ENCODE results near the gene HAAO.

The HAAO gene

DNA sequence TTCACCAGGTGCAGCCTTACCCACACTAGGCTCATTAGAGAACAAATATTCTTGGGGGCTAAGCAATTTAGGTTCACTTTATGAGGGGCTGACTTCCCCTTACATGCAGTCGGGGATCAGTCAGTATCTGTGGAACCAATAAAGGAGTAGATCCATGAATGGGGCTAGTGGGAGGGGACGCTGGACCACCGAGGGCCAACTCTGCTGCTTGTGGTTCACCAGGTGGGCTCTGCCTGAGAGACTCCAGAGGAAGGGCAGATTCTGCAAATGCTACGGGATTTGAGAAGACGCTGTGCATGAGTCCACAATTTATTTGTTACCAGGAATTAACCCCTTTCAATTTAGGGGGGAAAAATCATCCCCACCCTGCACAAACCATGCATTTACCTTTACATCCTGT lies 15.9 kb upstream of the HAAO start:
- Mint-ChIP-seq H3K36me3 (no peaks in the 10 kb centered on the region), H3K4me3 (peak overlapping the region; percentile 16), H3K9me3 (no peaks in the 10 kb centered on the region), H3K27ac (no peak overlapping the region), H3K27me3 (peaks cover 46% of the 10 kb centered on the region), H3K4me1 (peaks cover 26% of the 10 kb centered on the region)
- CTCF ChIA-PET: no interaction called here
- no peak for DNase-seq

GRCh38 chr2:42806786-42807185 lies 14.4 kb upstream of the HAAO start:
- Mint-ChIP-seq H3K4me1 (peaks cover 16% of the 10 kb centered on the region), H3K4me3 (no peak overlapping the region), H3K27ac (no peak overlapping the region), H3K27me3 (peaks cover 52% of the 10 kb centered on the region), H3K36me3 (no peaks in the 10 kb centered on the region), H3K9me3 (no peaks in the 10 kb centered on the region)
- no peak for DNase-seq
- CTCF ChIA-PET: no interaction called here

- H3K4me1 Mint-ChIP-seq: peaks cover 15% of the 10 kb centered on the region
- H3K36me3 Mint-ChIP-seq: no peaks in the 10 kb centered on the region
- H3K27me3 Mint-ChIP-seq: peaks cover 57% of the 10 kb centered on the region
- CTCF ChIA-PET: interaction anchor here (0.9 kb wide), 1 partner anchor 9 kb away, joined by 3 read pairs; no protein-coding TSS in a partner anchor
- H3K4me3 Mint-ChIP-seq: no peak overlapping the region
- H3K9me3 Mint-ChIP-seq: no peaks in the 10 kb centered on the region
- H3K27ac Mint-ChIP-seq: no peak overlapping the region
- DNase-seq: no peak
Measured at GRCh38 chr2:42804891-42805290, 12.5 kb upstream of the HAAO start.

DNA sequence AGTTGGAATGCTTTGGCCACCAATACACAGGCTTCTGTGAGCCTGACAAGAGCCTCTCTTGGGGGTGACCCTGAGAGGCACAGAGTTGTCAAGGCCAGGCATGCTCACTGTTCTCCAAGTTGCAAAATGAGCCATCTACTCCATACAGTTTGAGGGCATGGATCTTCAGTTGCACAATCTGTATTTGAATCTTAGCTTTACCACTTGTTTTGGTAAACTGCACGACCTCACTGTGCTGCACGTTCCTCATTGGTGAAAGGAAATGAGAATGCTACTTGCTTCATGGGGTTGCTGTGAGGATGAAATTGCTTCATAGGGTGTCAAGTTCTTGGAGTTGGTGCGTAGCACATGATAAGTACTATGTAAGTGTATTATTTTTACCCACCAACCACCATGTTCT lies 12.0 kb upstream of the HAAO start:
- H3K36me3 Mint-ChIP-seq: no peaks in the 10 kb centered on the region
- no peak for DNase-seq
- H3K27ac Mint-ChIP-seq: no peak overlapping the region
- H3K9me3 Mint-ChIP-seq: no peaks in the 10 kb centered on the region
- H3K27me3 Mint-ChIP-seq: peaks cover 57% of the 10 kb centered on the region
- H3K4me3 Mint-ChIP-seq: no peak overlapping the region
- H3K4me1 Mint-ChIP-seq: peaks cover 15% of the 10 kb centered on the region
- CTCF ChIA-PET: no interaction called here

- DNase-seq: no peak
- no peaks in the 10 kb centered on the region for H3K9me3 Mint-ChIP-seq
- CTCF ChIA-PET: no interaction called here
- no peaks in the 10 kb centered on the region for H3K36me3 Mint-ChIP-seq
- no peak overlapping the region for H3K27ac Mint-ChIP-seq
- no peak overlapping the region for H3K4me3 Mint-ChIP-seq
- H3K4me1 Mint-ChIP-seq: peaks cover 11% of the 10 kb centered on the region
- H3K27me3 Mint-ChIP-seq: peaks cover 40% of the 10 kb centered on the region
Measured at GRCh38 chr2:42802150-42802549, 9.8 kb upstream of the HAAO start.

DNA sequence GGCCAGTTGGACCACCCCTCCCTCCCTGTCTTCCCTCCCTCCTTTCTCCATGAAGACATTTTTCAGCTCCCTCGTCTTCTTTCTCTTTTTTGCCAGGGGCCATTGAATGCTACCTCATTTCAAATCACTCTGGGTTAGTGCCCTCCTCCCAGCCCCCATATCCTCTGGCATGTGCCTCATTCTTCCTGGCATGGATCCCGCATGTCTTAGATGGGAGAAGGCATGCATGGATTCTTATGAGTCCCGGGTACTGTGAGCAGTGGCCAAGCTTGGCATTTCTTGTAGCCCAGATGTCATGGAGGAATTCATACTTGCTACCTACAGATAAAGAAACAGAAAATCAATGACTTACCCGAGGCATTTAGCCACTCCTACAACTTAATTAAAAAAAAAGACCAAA lies 9.0 kb upstream of the HAAO start:
- H3K36me3 Mint-ChIP-seq: no peaks in the 10 kb centered on the region
- H3K9me3 Mint-ChIP-seq: no peaks in the 10 kb centered on the region
- CTCF ChIA-PET: interaction anchor here (1.6 to 1.7 kb wide), 2 partner anchors 9 to 27 kb away, joined by 4 to 7 read pairs; no protein-coding TSS in a partner anchor
- peaks cover 11% of the 10 kb centered on the region for H3K4me1 Mint-ChIP-seq
- H3K4me3 Mint-ChIP-seq: no peak overlapping the region
- H3K27ac Mint-ChIP-seq: no peak overlapping the region
- H3K27me3 Mint-ChIP-seq: peaks cover 34% of the 10 kb centered on the region
- DNase-seq: no peak

GRCh38 chr2:42800981-42801380 lies 8.6 kb upstream of the HAAO start:
- DNase-seq: no peak
- H3K4me1 Mint-ChIP-seq: peaks cover 11% of the 10 kb centered on the region
- no peaks in the 10 kb centered on the region for H3K9me3 Mint-ChIP-seq
- H3K27me3 Mint-ChIP-seq: peaks cover 34% of the 10 kb centered on the region
- H3K27ac Mint-ChIP-seq: no peak overlapping the region
- H3K4me3 Mint-ChIP-seq: no peak overlapping the region
- H3K36me3 Mint-ChIP-seq: no peaks in the 10 kb centered on the region
- CTCF ChIA-PET: interaction anchor here (1.6 to 1.7 kb wide), 2 partner anchors 10 to 27 kb away, joined by 4 to 7 read pairs; no protein-coding TSS in a partner anchor

DNA sequence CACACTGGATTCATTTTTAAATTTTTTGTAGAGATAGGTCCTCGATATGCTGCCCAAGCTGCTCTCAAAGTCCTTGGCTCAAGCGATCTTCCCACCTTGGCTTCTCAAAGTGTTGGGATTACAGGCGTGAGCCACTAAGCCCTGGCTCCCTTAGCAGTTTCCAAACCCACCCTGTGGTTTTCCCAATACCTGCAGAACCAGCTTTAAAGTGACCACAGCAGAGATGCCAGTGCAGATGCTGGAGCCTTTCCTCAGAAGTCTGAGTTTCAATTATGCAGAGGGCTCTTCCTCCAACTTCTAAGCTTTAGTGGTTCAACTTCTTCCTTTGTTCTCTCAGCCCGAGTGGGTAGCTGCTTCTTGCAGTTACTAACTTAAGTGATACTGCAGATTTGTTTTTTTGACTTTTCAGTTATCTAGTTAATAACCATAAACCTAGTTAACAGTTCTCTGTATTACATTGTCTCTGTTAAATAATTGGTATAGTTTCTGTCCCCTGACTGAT lies 8.1 kb upstream of the HAAO start:
- H3K4me3 Mint-ChIP-seq: no peak overlapping the region
- no peak for DNase-seq
- CTCF ChIA-PET: interaction anchor here (1.6 to 1.7 kb wide), 2 partner anchors 10 to 28 kb away, joined by 4 to 7 read pairs; no protein-coding TSS in a partner anchor
- no peak overlapping the region for H3K27ac Mint-ChIP-seq
- no peaks in the 10 kb centered on the region for H3K36me3 Mint-ChIP-seq
- peaks cover 35% of the 10 kb centered on the region for H3K27me3 Mint-ChIP-seq
- H3K4me1 Mint-ChIP-seq: peaks cover 11% of the 10 kb centered on the region
- H3K9me3 Mint-ChIP-seq: no peaks in the 10 kb centered on the region

DNA sequence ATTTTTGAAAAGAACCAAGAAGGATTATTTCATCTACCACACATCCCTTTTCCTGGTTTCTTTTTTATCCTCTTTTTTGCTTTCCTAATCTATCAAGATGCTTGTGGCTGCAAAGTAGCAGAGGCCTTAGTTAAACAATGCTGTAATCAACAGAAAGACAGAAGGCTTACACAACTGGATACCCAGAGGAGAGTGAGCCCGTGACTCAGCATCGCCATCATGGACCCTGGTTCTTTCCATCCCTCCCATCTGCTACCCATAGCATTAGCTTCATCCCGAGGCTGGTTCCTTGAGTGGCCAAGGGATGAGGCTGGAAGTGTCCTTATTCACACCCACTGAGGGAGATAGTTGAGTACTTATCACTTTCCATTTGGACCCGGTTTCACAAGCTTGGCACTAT lies 7.5 kb upstream of the HAAO start:
- peaks cover 11% of the 10 kb centered on the region for H3K4me1 Mint-ChIP-seq
- CTCF ChIA-PET: interaction anchor here (1.6 kb wide), 1 partner anchor 11 kb away, joined by 7 read pairs; no protein-coding TSS in a partner anchor
- H3K4me3 Mint-ChIP-seq: no peak overlapping the region
- peaks cover 30% of the 10 kb centered on the region for H3K27me3 Mint-ChIP-seq
- no peaks in the 10 kb centered on the region for H3K9me3 Mint-ChIP-seq
- DNase-seq: no peak
- no peak overlapping the region for H3K27ac Mint-ChIP-seq
- no peaks in the 10 kb centered on the region for H3K36me3 Mint-ChIP-seq

GRCh38 chr2:42797281-42797680 lies 4.9 kb upstream of the HAAO start:
- Mint-ChIP-seq H3K27me3 (peaks cover 42% of the 10 kb centered on the region), H3K9me3 (no peaks in the 10 kb centered on the region), H3K4me3 (no peak overlapping the region), H3K36me3 (no peaks in the 10 kb centered on the region), H3K4me1 (peaks cover 19% of the 10 kb centered on the region), H3K27ac (no peak overlapping the region)
- no peak for DNase-seq
- CTCF ChIA-PET: no interaction called here

DNA sequence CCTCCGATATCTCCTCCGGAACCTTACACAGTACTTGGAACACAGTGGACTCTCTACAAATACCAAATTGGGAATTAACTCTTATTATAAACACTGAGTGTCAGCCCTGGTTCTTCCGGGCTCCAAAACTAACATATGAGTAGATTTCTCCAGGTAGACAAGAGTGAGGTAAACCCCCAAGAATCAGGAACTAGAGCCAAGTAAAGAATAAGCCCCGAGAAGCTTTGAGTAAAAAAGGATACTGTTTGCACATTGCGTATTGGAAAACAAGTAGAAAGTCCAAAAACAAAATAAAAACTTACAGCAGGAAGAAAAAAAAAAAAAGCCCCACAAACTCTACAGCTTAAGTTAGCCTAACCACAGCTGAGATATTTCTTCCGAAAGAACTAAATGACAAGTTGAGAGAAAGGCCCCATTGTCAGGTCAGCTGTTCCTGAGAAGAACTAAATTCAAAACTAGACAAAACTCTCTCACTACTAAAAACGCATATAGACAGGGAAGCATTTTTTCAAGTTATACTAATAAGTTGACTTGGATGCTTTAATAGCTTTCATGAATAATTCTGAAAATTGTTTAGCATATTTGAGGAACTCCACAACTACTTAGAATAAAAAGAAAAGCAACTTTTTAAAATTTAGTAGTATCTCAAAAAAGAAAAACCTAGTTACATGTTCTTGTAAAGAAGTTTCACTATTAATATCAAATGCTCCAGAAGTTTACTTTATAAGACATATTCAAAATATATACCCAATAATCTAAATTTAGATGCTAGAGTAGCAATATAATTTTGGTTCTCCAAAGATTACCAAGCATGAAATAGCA lies 4.3 kb upstream of the HAAO start:
- peaks cover 46% of the 10 kb centered on the region for H3K27me3 Mint-ChIP-seq
- H3K4me1 Mint-ChIP-seq: peaks cover 25% of the 10 kb centered on the region
- H3K4me3 Mint-ChIP-seq: no peak overlapping the region
- no peak overlapping the region for H3K27ac Mint-ChIP-seq
- no peak for DNase-seq
- H3K9me3 Mint-ChIP-seq: no peaks in the 10 kb centered on the region
- H3K36me3 Mint-ChIP-seq: peaks cover 1% of the 10 kb centered on the region
- CTCF ChIA-PET: interaction anchor here (1.1 kb wide), 1 partner anchor 8 kb away, joined by 3 read pairs; no protein-coding TSS in a partner anchor

DNA sequence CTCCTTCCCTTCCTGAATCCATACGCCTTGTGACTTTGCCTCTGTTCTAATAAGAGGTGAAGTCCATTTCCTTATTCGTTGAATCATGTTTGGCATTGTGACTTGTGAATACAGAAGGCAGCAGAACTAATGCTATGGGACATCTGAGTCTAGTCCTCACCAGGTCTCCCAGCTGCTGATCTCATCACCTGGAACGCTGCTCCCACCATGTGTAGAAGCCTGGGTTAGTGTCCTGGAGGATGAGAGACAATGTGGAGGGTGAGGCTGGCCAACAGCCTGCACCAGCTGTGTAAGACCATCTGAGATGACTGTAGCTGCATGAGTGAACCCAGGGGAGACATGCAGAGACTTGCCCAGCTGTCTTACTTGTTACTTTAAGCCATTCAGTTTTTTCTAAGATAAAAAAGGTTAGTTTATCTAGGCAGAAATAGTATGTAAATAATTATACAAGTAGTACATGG lies 3.5 kb upstream of the HAAO start:
- peaks cover 20% of the 10 kb centered on the region for H3K4me1 Mint-ChIP-seq
- no peaks in the 10 kb centered on the region for H3K9me3 Mint-ChIP-seq
- peaks cover 1% of the 10 kb centered on the region for H3K36me3 Mint-ChIP-seq
- H3K4me3 Mint-ChIP-seq: no peak overlapping the region
- CTCF ChIA-PET: interaction anchor here (1.1 kb wide), 1 partner anchor 9 kb away, joined by 3 read pairs; no protein-coding TSS in a partner anchor
- peaks cover 46% of the 10 kb centered on the region for H3K27me3 Mint-ChIP-seq
- DNase-seq: no peak
- no peak overlapping the region for H3K27ac Mint-ChIP-seq

- Mint-ChIP-seq H3K4me3 (no peak overlapping the region), H3K27me3 (peaks cover 49% of the 10 kb centered on the region), H3K4me1 (peaks cover 14% of the 10 kb centered on the region), H3K9me3 (no peaks in the 10 kb centered on the region), H3K36me3 (peaks cover 1% of the 10 kb centered on the region), H3K27ac (no peak overlapping the region)
- CTCF ChIA-PET: interaction anchor here (1.1 kb wide), 1 partner anchor 10 kb away, joined by 3 read pairs; no protein-coding TSS in a partner anchor
- DNase-seq: no peak
Measured at GRCh38 chr2:42795275-42795674, 2.9 kb upstream of the HAAO start.

- DNase-seq: no peak
- CTCF ChIA-PET: no interaction called here
- Mint-ChIP-seq H3K4me1 (peaks cover 14% of the 10 kb centered on the region), H3K4me3 (no peak overlapping the region), H3K27me3 (peaks cover 55% of the 10 kb centered on the region), H3K36me3 (peaks cover 1% of the 10 kb centered on the region), H3K9me3 (no peaks in the 10 kb centered on the region), H3K27ac (no peak overlapping the region)
Measured at GRCh38 chr2:42794271-42795046, 2.1 kb upstream of the HAAO start.
